Ovary (tissue), 3 donors: Measurements from ENCODE around the gene EDNRA.

Source experiments
- EP300 ChIP-seq: sonication (generic); formaldehyde crosslinking; IDR thresholded peaks from one replicate; pipeline ENCODE4 v1.6.1; 2017; ENCODE audit warnings: antibody characterized with exemption
- POLR2A ChIP-seq: fragments of 450-650 bp; IDR thresholded peaks from one replicate; pipeline ENCODE4 v1.6.1; 2017; ENCODE audit warnings: antibody characterized with exemption, mild to moderate bottlenecking, moderate library complexity
- TF ChIP-seq, protein P1 (sequence below), 3 donors: fragments of 450-650 bp in 2 of 3; fragments of 200-600 bp in 1 of 3; IDR thresholded peaks; one replicate each; pipeline versions ENCODE4 v1.5.1 to v1.8.0; 2016 to 2022; ENCODE audit warnings: antibody characterized with exemption in 3 of 3, mild to moderate bottlenecking in 1 of 3
- donor health status: DM: no; HTN: no; CAD: no.

DNA sequence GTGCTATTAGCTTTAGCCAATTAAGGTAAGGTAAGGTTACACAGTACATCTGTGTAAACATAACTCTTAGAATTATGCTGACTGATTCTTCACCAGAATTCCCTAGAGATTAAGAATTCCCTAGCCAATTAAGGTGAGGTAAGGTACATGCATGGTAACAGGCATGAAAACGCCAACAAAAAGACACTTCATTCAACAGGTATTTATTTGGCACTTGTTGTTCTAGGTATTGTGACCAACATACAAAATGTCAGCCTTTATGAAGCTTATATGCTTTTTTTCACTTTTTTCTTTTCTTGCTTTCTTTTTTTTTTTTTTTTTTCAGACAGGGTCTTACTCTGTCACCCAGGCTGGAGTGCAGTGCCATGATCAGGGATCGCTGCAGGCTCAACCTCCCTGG lies 47.2 kb downstream of the EDNRA start:
- TF ChIP-seq, protein P1, sequence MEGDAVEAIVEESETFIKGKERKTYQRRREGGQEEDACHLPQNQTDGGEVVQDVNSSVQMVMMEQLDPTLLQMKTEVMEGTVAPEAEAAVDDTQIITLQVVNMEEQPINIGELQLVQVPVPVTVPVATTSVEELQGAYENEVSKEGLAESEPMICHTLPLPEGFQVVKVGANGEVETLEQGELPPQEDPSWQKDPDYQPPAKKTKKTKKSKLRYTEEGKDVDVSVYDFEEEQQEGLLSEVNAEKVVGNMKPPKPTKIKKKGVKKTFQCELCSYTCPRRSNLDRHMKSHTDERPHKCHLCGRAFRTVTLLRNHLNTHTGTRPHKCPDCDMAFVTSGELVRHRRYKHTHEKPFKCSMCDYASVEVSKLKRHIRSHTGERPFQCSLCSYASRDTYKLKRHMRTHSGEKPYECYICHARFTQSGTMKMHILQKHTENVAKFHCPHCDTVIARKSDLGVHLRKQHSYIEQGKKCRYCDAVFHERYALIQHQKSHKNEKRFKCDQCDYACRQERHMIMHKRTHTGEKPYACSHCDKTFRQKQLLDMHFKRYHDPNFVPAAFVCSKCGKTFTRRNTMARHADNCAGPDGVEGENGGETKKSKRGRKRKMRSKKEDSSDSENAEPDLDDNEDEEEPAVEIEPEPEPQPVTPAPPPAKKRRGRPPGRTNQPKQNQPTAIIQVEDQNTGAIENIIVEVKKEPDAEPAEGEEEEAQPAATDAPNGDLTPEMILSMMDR (IDR thresholded peaks at IDR 0.05) = no peak
- TF ChIP-seq POLR2A (no peak), EP300 (no peak)
